SK-N-SH treated with all-trans-retinoic acid at 6 μM for 48 hours (cell line): ENCODE data around the gene NECAB3.

ENCODE experiments used
- ATAC-seq: fragments of 200-7000 bp; cut with Tn5 transposase; 3 replicates; pipeline ENCODE4 v1.9.1; 2020; ENCODE audit warnings: mild to moderate bottlenecking, moderate library complexity
- ARNTL ChIP-seq: fragments of 450-650 bp; formaldehyde crosslinking; IDR thresholded peaks from 2 replicates; pipeline ENCODE4 v1.5.0; 2020; ENCODE audit warnings: low read depth, mild to moderate bottlenecking, moderate library complexity, borderline replicate concordance
- BACH2 ChIP-seq: fragments of 250-450 bp; sonication (Bioruptor Pico); IDR thresholded peaks from 2 replicates; pipeline ENCODE4 v1.9.0; 2021; ENCODE audit warnings: mild to moderate bottlenecking, borderline replicate concordance
- CREB5 ChIP-seq: fragments of 250-450 bp; sonication (Bioruptor Pico); IDR thresholded peaks from 2 replicates; pipeline ENCODE4 v1.5.1; 2020; ENCODE audit warnings: low read depth, mild to moderate bottlenecking, moderate library complexity
- CSDC2 ChIP-seq: fragments of 250-450 bp; sonication (Bioruptor Pico); IDR thresholded peaks from 2 replicates; pipeline ENCODE4 v1.5.0; 2020; ENCODE audit warnings: mild to moderate bottlenecking, moderate library complexity
- CSRNP3 ChIP-seq: fragments of 250-450 bp; sonication (Bioruptor Pico); IDR thresholded peaks from 2 replicates; pipeline ENCODE4 v1.5.1; 2021; ENCODE audit warnings: mild to moderate bottlenecking, moderate library complexity
- ESRRG ChIP-seq: fragments of 250-450 bp; sonication (Bioruptor Pico); IDR thresholded peaks from 2 replicates; pipeline ENCODE4 v1.6.1; 2021; ENCODE audit warnings: mild to moderate bottlenecking
- ISL1 ChIP-seq: fragments of 250-450 bp; sonication (Bioruptor Pico); IDR thresholded peaks from 2 replicates; pipeline ENCODE4 v2.1.2; 2022; ENCODE audit warnings: mild to moderate bottlenecking, moderate library complexity
- OSR1 ChIP-seq: fragments of 250-450 bp; sonication (Bioruptor Pico); IDR thresholded peaks from 2 replicates; pipeline ENCODE4 v1.8.0; 2022; ENCODE audit warnings: moderate library complexity, mild to moderate bottlenecking, inconsistent platforms
- POU6F1 ChIP-seq: fragments of 250-450 bp; sonication (Bioruptor Pico); IDR thresholded peaks from 2 replicates; pipeline ENCODE4 v1.8.0; 2021; ENCODE audit warnings: low read depth, mild to moderate bottlenecking, moderate library complexity, borderline replicate concordance
- PPARA ChIP-seq: fragments of 250-450 bp; sonication (Bioruptor Pico); IDR thresholded peaks from 2 replicates; pipeline ENCODE4 v1.5.0; 2020; ENCODE audit warnings: mild to moderate bottlenecking, borderline replicate concordance
- RARB ChIP-seq: fragments of 250-450 bp; sonication (Bioruptor Pico); IDR thresholded peaks from 2 replicates; pipeline ENCODE4 v1.8.0; 2021; ENCODE audit warnings: mild to moderate bottlenecking, moderate library complexity
- SNAI2 ChIP-seq: fragments of 250-450 bp; sonication (Bioruptor Pico); IDR thresholded peaks from 2 replicates; pipeline ENCODE4 v1.5.0; 2020; ENCODE audit warnings: mild to moderate bottlenecking, moderate library complexity
- TOX ChIP-seq: fragments of 250-450 bp; sonication (Bioruptor Pico); IDR thresholded peaks from 2 replicates; pipeline ENCODE4 v1.8.0; 2021; ENCODE audit warnings: mild to moderate bottlenecking, moderate library complexity, borderline replicate concordance
- TSHZ2 ChIP-seq: fragments of 250-450 bp; sonication (Bioruptor Pico); IDR thresholded peaks from 2 replicates; pipeline ENCODE4 v1.5.0; 2020; ENCODE audit warnings: mild to moderate bottlenecking, moderate library complexity
- ZC3H10 ChIP-seq: fragments of 250-450 bp; sonication (Bioruptor Pico); IDR thresholded peaks from 2 replicates; pipeline ENCODE4 v1.5.1; 2021; ENCODE audit warnings: mild to moderate bottlenecking, moderate library complexity
- ZFP3 ChIP-seq: fragments of 250-450 bp; sonication (Bioruptor Pico); IDR thresholded peaks from 2 replicates; pipeline ENCODE4 v1.5.0; 2020; ENCODE audit warnings: mild to moderate bottlenecking, moderate library complexity
- ZNF565 ChIP-seq: fragments of 450-650 bp; formaldehyde crosslinking; conservative IDR thresholded peaks from 2 replicates; pipeline ENCODE4 v1.5.0; 2020; ENCODE audit warnings: low read depth, mild to moderate bottlenecking, moderate library complexity
- ZNF70 ChIP-seq: fragments of 450-650 bp; formaldehyde crosslinking; IDR thresholded peaks from 2 replicates; pipeline ENCODE4 v1.5.0; 2020; ENCODE audit warnings: mild to moderate bottlenecking, moderate library complexity
- ZNF8 ChIP-seq: fragments of 450-650 bp; formaldehyde crosslinking; IDR thresholded peaks from 2 replicates; pipeline ENCODE4 v1.5.0; 2020; ENCODE audit warnings: mild to moderate bottlenecking, moderate library complexity

NECAB3 gene

GRCh38 chr20:33674294-33675135 is at the start of gene NECAB3:
Gene NECAB3 (minus strand): TSS chr20:33674428. CDS start chr20:33674352, 76 bp downstream.
- TF ChIP-seq CSRNP3 (CRISPR knock-in tag) = no peak
- no peak for TF ChIP-seq ZNF70 (CRISPR knock-in tag)
- no peak for TF ChIP-seq ZC3H10
- no peak for TF ChIP-seq CREB5
- TF ChIP-seq TOX = no peak
- no peak for TF ChIP-seq ARNTL (CRISPR knock-in tag)
- TF ChIP-seq BACH2 (CRISPR knock-in tag) = no peak
- TF ChIP-seq ZNF8 (CRISPR knock-in tag) = no peak
- TF ChIP-seq RARB (CRISPR knock-in tag) = no peak
- TF ChIP-seq CSDC2 (CRISPR knock-in tag) = no peak
- no peak for TF ChIP-seq ISL1
- ATAC-seq = peak; percentile 82

GRCh38 chr20:33721391-33722140 is 47.3 kb upstream of the NECAB3 start:
- TF ChIP-seq POU6F1 (CRISPR knock-in tag) (no peak), ZNF565 (CRISPR knock-in tag) (no peak), CREB5 (no peak), CSDC2 (CRISPR knock-in tag) (no peak), ZFP3 (no peak), SNAI2 (no peak), ARNTL (CRISPR knock-in tag) (no peak), OSR1 (CRISPR knock-in tag) (no peak), TOX (no peak), RARB (CRISPR knock-in tag) (no peak), TSHZ2 (CRISPR knock-in tag) (no peak), BACH2 (CRISPR knock-in tag) (no peak)
- ATAC-seq = no peak

GRCh38 chr20:33719989-33720709 is 45.9 kb upstream of the NECAB3 start, which contains the start of gene PXMP4:
Gene PXMP4 (minus strand): TSS chr20:33720310. CDS start chr20:33720207, 103 bp downstream.
- peak; percentile 100 for ATAC-seq
- no peak for TF ChIP-seq POU6F1 (CRISPR knock-in tag)
- no peak for TF ChIP-seq ESRRG
- no peak for TF ChIP-seq ARNTL (CRISPR knock-in tag)
- TF ChIP-seq RARB (CRISPR knock-in tag) = no peak
- no peak for TF ChIP-seq ZNF565 (CRISPR knock-in tag)
- TF ChIP-seq PPARA (CRISPR knock-in tag) = no peak
- no peak for TF ChIP-seq CSDC2 (CRISPR knock-in tag)
- no peak for TF ChIP-seq ZNF70 (CRISPR knock-in tag)
- no peak for TF ChIP-seq ZNF8 (CRISPR knock-in tag)
